ENCODE data around the gene TBC1D8. TPM values are rescaled to one million over a fixed set of nuclear protein-coding genes. Genes with fewer than 3 reads are reported as not detected.

Gene TBC1D8
- total and polyA plus RNA-seq, 3 donors from 2014 or later, result 62.2 to 125 (median 90.1) TPM

DNA sequence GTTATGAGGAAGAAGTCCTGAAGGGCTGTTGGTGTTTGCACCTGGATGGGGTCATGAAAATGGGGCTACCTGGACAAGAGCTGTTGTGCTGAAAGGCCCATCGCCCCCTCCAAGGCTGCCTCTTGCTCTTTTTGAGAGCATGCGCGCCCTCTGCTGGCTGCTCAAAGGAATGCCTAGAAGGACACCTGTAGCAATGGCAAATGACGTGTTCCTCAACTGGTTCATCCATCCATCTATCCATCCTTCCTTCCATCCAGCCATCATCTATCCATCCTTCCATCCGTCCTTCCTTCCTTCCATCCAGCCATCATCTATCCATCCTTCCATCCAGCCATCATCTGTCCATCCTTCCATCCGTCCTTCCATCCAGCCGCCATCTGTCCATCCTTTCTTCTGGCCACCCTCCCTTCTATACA lies 166.3 kb downstream of the TBC1D8 start:
- TF ChIP-seq, protein P1, sequence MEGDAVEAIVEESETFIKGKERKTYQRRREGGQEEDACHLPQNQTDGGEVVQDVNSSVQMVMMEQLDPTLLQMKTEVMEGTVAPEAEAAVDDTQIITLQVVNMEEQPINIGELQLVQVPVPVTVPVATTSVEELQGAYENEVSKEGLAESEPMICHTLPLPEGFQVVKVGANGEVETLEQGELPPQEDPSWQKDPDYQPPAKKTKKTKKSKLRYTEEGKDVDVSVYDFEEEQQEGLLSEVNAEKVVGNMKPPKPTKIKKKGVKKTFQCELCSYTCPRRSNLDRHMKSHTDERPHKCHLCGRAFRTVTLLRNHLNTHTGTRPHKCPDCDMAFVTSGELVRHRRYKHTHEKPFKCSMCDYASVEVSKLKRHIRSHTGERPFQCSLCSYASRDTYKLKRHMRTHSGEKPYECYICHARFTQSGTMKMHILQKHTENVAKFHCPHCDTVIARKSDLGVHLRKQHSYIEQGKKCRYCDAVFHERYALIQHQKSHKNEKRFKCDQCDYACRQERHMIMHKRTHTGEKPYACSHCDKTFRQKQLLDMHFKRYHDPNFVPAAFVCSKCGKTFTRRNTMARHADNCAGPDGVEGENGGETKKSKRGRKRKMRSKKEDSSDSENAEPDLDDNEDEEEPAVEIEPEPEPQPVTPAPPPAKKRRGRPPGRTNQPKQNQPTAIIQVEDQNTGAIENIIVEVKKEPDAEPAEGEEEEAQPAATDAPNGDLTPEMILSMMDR (IDR thresholded peaks at IDR 0.05), result peak; percentile 67 to 88 (median 85)
- TF ChIP-seq POLR2A (IDR thresholded peaks at IDR 0.05), result no peak
- peak; percentile 89 for DNase-seq
- intact Hi-C loops (cut with DNase I; ENCODE audit: low total_unique reads), result loop anchor here (5.0 to 10.0 kb wide), 2 partner anchors 250 to 378 kb away; no protein-coding TSS in a partner anchor
- no peaks in the 10 kb centered on the region for H3K9me3 ChIP-seq
- no peak overlapping the region for H3K4me3 ChIP-seq
- no peak overlapping the region for H3K27ac ChIP-seq
- peaks cover 6% of the 10 kb centered on the region for H3K4me1 ChIP-seq
- no peaks in the 10 kb centered on the region for H3K36me3 ChIP-seq (ENCODE audit: low read depth, missing control alignments)
- no peaks in the 10 kb centered on the region for H3K27me3 ChIP-seq
- 45 to 49% methylated on average over 7 of the region's 7 CpGs for WGBS, 2 donors

- TF ChIP-seq, protein P1 (IDR thresholded peaks at IDR 0.05), result no peak
- TF ChIP-seq POLR2A (IDR thresholded peaks at IDR 0.05), result no peak
- no peaks in the 10 kb centered on the region for H3K9me3 ChIP-seq
- H3K27me3 ChIP-seq, result no peaks in the 10 kb centered on the region
- intact Hi-C loops (cut with DNase I; ENCODE audit: low total_unique reads), result loop anchor here (5.0 to 10.0 kb wide), 2 partner anchors 249 to 376 kb away; no protein-coding TSS in a partner anchor
- H3K4me1 ChIP-seq, result peaks cover 6% of the 10 kb centered on the region
- H3K4me3 ChIP-seq, result no peak overlapping the region
- 63 to 72% methylated on average over 11 of the region's 11 CpGs for WGBS, 2 donors
- peak overlapping the region in 1 of 2 donors; percentile 77 for H3K27ac ChIP-seq
- DNase-seq, result no peak
- H3K36me3 ChIP-seq (ENCODE audit: low read depth, missing control alignments), result no peaks in the 10 kb centered on the region
Observed at GRCh38 chr2:100983684-100984310, 167.4 kb downstream of the TBC1D8 start.

GRCh38 chr2:100983201-100983600 lies 168.0 kb downstream of the TBC1D8 start:
- WGBS, 2 donors, result 91 to 100% methylated on average over 8 to 12 of the region's 12 CpGs

DNA sequence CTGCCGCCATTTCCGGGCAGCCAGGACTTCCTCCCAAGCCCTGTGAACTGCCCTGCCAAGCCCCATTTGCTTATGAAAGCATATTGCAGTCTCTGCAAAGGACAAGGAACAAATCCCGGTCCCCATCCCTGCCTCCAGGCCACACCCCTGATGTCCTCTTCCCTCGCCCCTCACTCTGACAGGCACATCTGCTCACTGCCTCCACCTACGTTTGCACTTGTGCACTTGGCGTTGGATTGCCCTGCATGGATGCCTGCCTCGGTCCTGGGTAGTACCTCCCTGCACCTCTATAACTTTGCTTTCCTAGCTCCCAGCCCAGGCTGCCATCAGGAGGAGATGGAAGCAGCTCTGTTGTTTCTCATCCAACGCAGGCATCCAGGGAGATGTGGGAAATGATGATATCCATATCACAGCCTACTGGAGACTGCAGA lies 168.7 kb downstream of the TBC1D8 start:
- Histone ChIP-seq H3K27ac (no peak overlapping the region), H3K4me3 (no peak overlapping the region), H3K36me3 (ENCODE audit: low read depth, missing control alignments) (no peaks in the 10 kb centered on the region), H3K27me3 (no peaks in the 10 kb centered on the region), H3K4me1 (peaks cover 6% of the 10 kb centered on the region), H3K9me3 (no peaks in the 10 kb centered on the region)
- intact Hi-C loops (cut with DNase I; ENCODE audit: low total_unique reads), result loop anchor here (5.0 to 10.0 kb wide), 2 partner anchors 248 to 375 kb away; no protein-coding TSS in a partner anchor
- no peak for DNase-seq
- WGBS, 2 donors, result 80 to 94% methylated on average over 6 to 8 of the region's 8 CpGs
- TF ChIP-seq, protein P1 (IDR thresholded peaks at IDR 0.05), result no peak
- TF ChIP-seq POLR2A (IDR thresholded peaks at IDR 0.05), result no peak

More at GRCh38 chr2:100983201-100983600, 168.0 kb downstream of the TBC1D8 start:
- intact Hi-C loops (cut with DNase I; ENCODE audit: low total_unique reads), result loop anchor here (5.0 to 10.0 kb wide), 2 partner anchors 248 to 376 kb away; no protein-coding TSS in a partner anchor
- Histone ChIP-seq H3K36me3 (ENCODE audit: low read depth, missing control alignments) (no peaks in the 10 kb centered on the region), H3K9me3 (no peaks in the 10 kb centered on the region), H3K27ac (peak overlapping the region in 1 of 2 donors; percentile 77), H3K4me3 (no peak overlapping the region), H3K27me3 (no peaks in the 10 kb centered on the region), H3K4me1 (peaks cover 6% of the 10 kb centered on the region)
- TF ChIP-seq POLR2A (IDR thresholded peaks at IDR 0.05), result no peak
- TF ChIP-seq, protein P1 (IDR thresholded peaks at IDR 0.05), result no peak
- DNase-seq, result no peak

Measured in testis (tissue), 3 donors.